ENCODE data around the gene GRIFIN. TPM values are rescaled to one million over a fixed set of nuclear protein-coding genes. Genes with fewer than 3 reads are reported as not detected.

Gene GRIFIN
- total RNA-seq, 1 donor = not detected

- H3K4me3 ChIP-seq (ENCODE audit: low read depth, low read length) = no peak overlapping the region
- TF ChIP-seq CTCF (IDR thresholded peaks at IDR 0.05; ENCODE audit: insufficient read depth, low read depth, low read length) = no peak
- no peak for DNase-seq (ENCODE audit: low read depth)
Measured at GRCh38 chr7:2446676-2447075, 29.5 kb downstream of the GRIFIN start.

- no peak for DNase-seq (ENCODE audit: low read depth)
- no peak overlapping the region for H3K4me3 ChIP-seq (ENCODE audit: low read depth, low read length)
- TF ChIP-seq CTCF (IDR thresholded peaks at IDR 0.05; ENCODE audit: insufficient read depth, low read depth, low read length) = no peak
Measured at GRCh38 chr7:2445898-2446555, 30.2 kb downstream of the GRIFIN start.

- no peak overlapping the region for H3K4me3 ChIP-seq (ENCODE audit: low read depth, low read length)
- peak; percentile 7 for DNase-seq (ENCODE audit: low read depth)
- no peak for TF ChIP-seq CTCF (IDR thresholded peaks at IDR 0.05; ENCODE audit: insufficient read depth, low read depth, low read length)
Measured at GRCh38 chr7:2445047-2445446, 31.2 kb downstream of the GRIFIN start.

- TF ChIP-seq CTCF (IDR thresholded peaks at IDR 0.05; ENCODE audit: insufficient read depth, low read depth, low read length) = no peak
- DNase-seq (ENCODE audit: low read depth) = peak; percentile 47
- H3K4me3 ChIP-seq (ENCODE audit: low read depth, low read length) = no peak overlapping the region
Measured at GRCh38 chr7:2444476-2444875, 31.7 kb downstream of the GRIFIN start.

- DNase-seq (ENCODE audit: low read depth) = no peak
- no peak for TF ChIP-seq CTCF (IDR thresholded peaks at IDR 0.05; ENCODE audit: insufficient read depth, low read depth, low read length)
- no peak overlapping the region for H3K4me3 ChIP-seq (ENCODE audit: low read depth, low read length)
Measured at GRCh38 chr7:2443491-2443890, 32.7 kb downstream of the GRIFIN start.

- no peak for DNase-seq (ENCODE audit: low read depth)
- H3K4me3 ChIP-seq (ENCODE audit: low read depth, low read length) = no peak overlapping the region
- TF ChIP-seq CTCF (IDR thresholded peaks at IDR 0.05; ENCODE audit: insufficient read depth, low read depth, low read length) = no peak
Measured at GRCh38 chr7:2441430-2442058, 34.7 kb downstream of the GRIFIN start.
